Stimulated activated CD4-positive, alpha-beta T cell treated with anti-CD3 and anti-CD28 coated beads, Interleukin-1b, Interleukin-23, amount 100 ng/mL, for 1 hour (primary cell): ENCODE measurements around the gene SHOX.
"Not testable (repeated sequence)": the region's sequence is repeated elsewhere in the genome, so short reads cannot be mapped to it uniquely, and the experiment has no call there.

ENCODE experiments used
- DNase-seq, 2 donors: peaks; one replicate each; pipeline ENCODE4 v3.0.0-alpha.2; 2020; ENCODE audit warnings: low read depth in 2 of 2

Gene SHOX

GRCh38 chrX:630612-631496 lies at the start of gene SHOX:
Gene SHOX (plus strand): TSS chrX:630791. CDS start chrX:630898, 107 bp downstream.
- DNase-seq = no peak

- no peak for DNase-seq
These were observed 49.5 kb upstream of the SHOX start for GRCh38 chrX:581066-581465.

- DNase-seq = no peak
These were observed 48.8 kb upstream of the SHOX start for GRCh38 chrX:581720-582298.

- no peak for DNase-seq
These were observed 46.0 kb upstream of the SHOX start for GRCh38 chrX:584572-584971.

GRCh38 chrX:585115-585808 lies 45.3 kb upstream of the SHOX start:
- DNase-seq = no peak

GRCh38 chrX:586351-586750 lies 44.2 kb upstream of the SHOX start:
- DNase-seq = no peak

- not testable (repeated sequence) for DNase-seq
These were observed 41.3 kb upstream of the SHOX start for GRCh38 chrX:589261-589660.

GRCh38 chrX:590693-591404 lies 39.7 kb upstream of the SHOX start:
- no peak for DNase-seq

- DNase-seq = no peak
These were observed 30.5 kb upstream of the SHOX start for GRCh38 chrX:599837-600715.

- not testable (repeated sequence) for DNase-seq
These were observed 27.6 kb upstream of the SHOX start for GRCh38 chrX:603029-603428.

- DNase-seq = not testable (repeated sequence)
These were observed 26.0 kb upstream of the SHOX start for GRCh38 chrX:604616-605015.

- not testable (repeated sequence) for DNase-seq
These were observed 22.5 kb upstream of the SHOX start for GRCh38 chrX:608088-608487.

GRCh38 chrX:614136-614535 lies 16.5 kb upstream of the SHOX start:
- no peak for DNase-seq

GRCh38 chrX:617401-617800 lies 13.2 kb upstream of the SHOX start:
- no peak for DNase-seq

- DNase-seq = no peak
These were observed 12.7 kb upstream of the SHOX start for GRCh38 chrX:617891-618290.

GRCh38 chrX:618304-618703 lies 12.3 kb upstream of the SHOX start:
- DNase-seq = not testable (repeated sequence)

- DNase-seq = no peak
These were observed 11.7 kb upstream of the SHOX start for GRCh38 chrX:618761-619450.

- DNase-seq = no peak
These were observed 11.2 kb upstream of the SHOX start for GRCh38 chrX:619451-619811.

- DNase-seq = no peak
These were observed 10.6 kb upstream of the SHOX start for GRCh38 chrX:619812-620531.
